ENCODE measurements around the gene ARMC12.

DNA sequence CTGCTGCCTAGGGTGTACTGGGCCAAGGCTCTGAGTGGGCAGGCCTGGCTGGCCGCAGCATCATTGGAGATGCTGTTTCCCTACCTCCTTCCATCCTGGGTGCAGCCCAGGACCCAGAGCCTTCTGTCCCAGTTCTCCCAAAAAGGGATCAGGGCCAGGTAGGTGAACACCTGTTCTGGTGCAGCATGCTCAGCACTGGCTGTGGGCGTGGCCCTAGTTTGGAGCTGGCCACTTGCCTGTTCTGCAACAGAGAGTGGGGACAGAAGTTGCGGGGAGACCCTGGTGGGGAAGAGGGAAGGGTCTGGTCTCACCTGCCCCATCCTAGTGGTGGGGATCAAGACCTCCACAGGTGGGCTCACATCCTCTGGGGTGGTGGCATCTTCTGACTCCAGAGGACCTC lies 1.4 kb upstream of the ARMC12 start:
- no peak for TF ChIP-seq POLR2A (IDR thresholded peaks at IDR 0.05)
- TF ChIP-seq, protein P1, sequence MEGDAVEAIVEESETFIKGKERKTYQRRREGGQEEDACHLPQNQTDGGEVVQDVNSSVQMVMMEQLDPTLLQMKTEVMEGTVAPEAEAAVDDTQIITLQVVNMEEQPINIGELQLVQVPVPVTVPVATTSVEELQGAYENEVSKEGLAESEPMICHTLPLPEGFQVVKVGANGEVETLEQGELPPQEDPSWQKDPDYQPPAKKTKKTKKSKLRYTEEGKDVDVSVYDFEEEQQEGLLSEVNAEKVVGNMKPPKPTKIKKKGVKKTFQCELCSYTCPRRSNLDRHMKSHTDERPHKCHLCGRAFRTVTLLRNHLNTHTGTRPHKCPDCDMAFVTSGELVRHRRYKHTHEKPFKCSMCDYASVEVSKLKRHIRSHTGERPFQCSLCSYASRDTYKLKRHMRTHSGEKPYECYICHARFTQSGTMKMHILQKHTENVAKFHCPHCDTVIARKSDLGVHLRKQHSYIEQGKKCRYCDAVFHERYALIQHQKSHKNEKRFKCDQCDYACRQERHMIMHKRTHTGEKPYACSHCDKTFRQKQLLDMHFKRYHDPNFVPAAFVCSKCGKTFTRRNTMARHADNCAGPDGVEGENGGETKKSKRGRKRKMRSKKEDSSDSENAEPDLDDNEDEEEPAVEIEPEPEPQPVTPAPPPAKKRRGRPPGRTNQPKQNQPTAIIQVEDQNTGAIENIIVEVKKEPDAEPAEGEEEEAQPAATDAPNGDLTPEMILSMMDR (IDR thresholded peaks at IDR 0.05): no peak

Measured in heart left ventricle (tissue), 13 donors.